Dendritic cell treated with granulocyte-macrophage colony-stimulating factor and Interleukin-4, amounts not matched to agents 40 ng/mL and 50 ng/mL, for 4 days (primary cell): ENCODE data around the gene TOP3B.
"Not testable (repeated sequence)": the region's sequence is repeated elsewhere in the genome, so short reads cannot be mapped to it uniquely, and the experiment has no call there.

Experiments used
- H3K27ac Mint-ChIP-seq: one replicate; pipeline ENCODE4 v1.8.0; 2022; ENCODE audit warnings: mild to moderate bottlenecking, mixed read lengths
- H3K27me3 Mint-ChIP-seq: one replicate; pipeline ENCODE4 v1.8.0; 2022; ENCODE audit warnings: mild to moderate bottlenecking, mixed read lengths
- H3K36me3 Mint-ChIP-seq: one replicate; pipeline ENCODE4 v1.8.0; 2022; ENCODE audit warnings: low read depth, mixed read lengths
- H3K4me1 Mint-ChIP-seq: one replicate; pipeline ENCODE4 v1.8.0; 2022; ENCODE audit warnings: low read depth, mixed read lengths
- H3K4me3 Mint-ChIP-seq: one replicate; pipeline ENCODE4 v1.8.0; 2022; ENCODE audit warnings: mild to moderate bottlenecking, moderate library complexity, mixed read lengths
- H3K9me3 Mint-ChIP-seq: one replicate; pipeline ENCODE4 v1.8.0; 2022; ENCODE audit warnings: mixed read lengths
- intact Hi-C: fragments of 100-400 bp; cut with micrococcal nuclease; formaldehyde crosslinking; loops from one replicate; pipeline ENCODE4 v1.15.0; 2022

The TOP3B gene

GRCh38 chr22:21919526-21920307, 62.9 kb downstream of the TOP3B start:
- no peaks in the 10 kb centered on the region for H3K9me3 Mint-ChIP-seq
- no peaks in the 10 kb centered on the region for H3K27me3 Mint-ChIP-seq

GRCh38 chr22:21918466-21919185, 64.0 kb downstream of the TOP3B start:
- no peaks in the 10 kb centered on the region for H3K9me3 Mint-ChIP-seq
- no peak overlapping the region for H3K27ac Mint-ChIP-seq
- peaks cover 61% of the 10 kb centered on the region for H3K36me3 Mint-ChIP-seq
- intact Hi-C loops: no loop called here
- no peak overlapping the region for H3K4me3 Mint-ChIP-seq
- no peaks in the 10 kb centered on the region for H3K27me3 Mint-ChIP-seq
- peaks cover 12% of the 10 kb centered on the region for H3K4me1 Mint-ChIP-seq

More at GRCh38 chr22:21919526-21920307, 62.9 kb downstream of the TOP3B start:
- no peak overlapping the region for H3K27ac Mint-ChIP-seq
- H3K36me3 Mint-ChIP-seq: peaks cover 72% of the 10 kb centered on the region
- no peak overlapping the region for H3K4me3 Mint-ChIP-seq
- H3K4me1 Mint-ChIP-seq: peaks cover 12% of the 10 kb centered on the region
- intact Hi-C loops: no loop called here

GRCh38 chr22:21917959-21918261, 64.7 kb downstream of the TOP3B start:
- Mint-ChIP-seq H3K4me3 (no peak overlapping the region), H3K27ac (no peak overlapping the region), H3K9me3 (no peaks in the 10 kb centered on the region), H3K36me3 (peaks cover 54% of the 10 kb centered on the region), H3K4me1 (peaks cover 12% of the 10 kb centered on the region), H3K27me3 (no peaks in the 10 kb centered on the region)
- intact Hi-C loops: no loop called here

- no peaks in the 10 kb centered on the region for H3K27me3 Mint-ChIP-seq
- H3K4me1 Mint-ChIP-seq: peaks cover 12% of the 10 kb centered on the region
- no peak overlapping the region for H3K4me3 Mint-ChIP-seq
- intact Hi-C loops: no loop called here
- H3K9me3 Mint-ChIP-seq: no peaks in the 10 kb centered on the region
- H3K36me3 Mint-ChIP-seq: peaks cover 49% of the 10 kb centered on the region
- H3K27ac Mint-ChIP-seq: peak overlapping the region; percentile 50
Measured at GRCh38 chr22:21917181-21917958, 65.2 kb downstream of the TOP3B start.

DNA sequence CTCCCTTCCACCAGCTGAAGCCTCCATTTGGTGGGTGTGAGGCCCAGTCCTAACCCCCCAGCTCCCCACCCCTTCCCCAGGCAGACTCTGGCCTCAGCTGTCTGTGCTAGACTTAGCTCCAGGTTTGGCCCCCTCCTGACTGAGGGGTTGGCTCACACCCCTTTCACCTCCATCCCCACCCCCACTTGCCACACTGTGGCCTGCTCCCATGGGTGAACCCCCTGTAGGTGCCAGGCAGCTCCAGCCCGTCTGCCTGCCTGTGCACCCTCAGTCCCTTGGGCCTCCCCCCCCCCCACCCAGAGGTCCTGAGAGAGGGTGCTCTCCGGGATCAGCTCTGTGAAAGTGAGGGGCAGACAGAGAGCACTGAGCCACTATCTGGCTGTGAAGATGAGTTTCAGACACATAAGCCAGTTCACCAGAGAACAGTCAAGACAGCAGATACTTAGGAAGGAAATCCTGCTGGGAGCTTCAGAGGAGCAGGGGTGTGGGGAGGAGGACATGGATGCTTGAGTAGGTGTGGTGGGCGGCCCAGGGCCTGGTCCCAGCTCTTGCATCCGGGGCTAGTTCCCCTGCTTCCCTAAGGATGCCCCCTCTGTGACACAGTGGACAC, 66.2 kb downstream of the TOP3B start:
- Mint-ChIP-seq H3K36me3 (peaks cover 39% of the 10 kb centered on the region), H3K9me3 (no peaks in the 10 kb centered on the region), H3K27ac (peak overlapping the region; percentile 50), H3K4me1 (peaks cover 12% of the 10 kb centered on the region), H3K4me3 (no peak overlapping the region), H3K27me3 (no peaks in the 10 kb centered on the region)
- intact Hi-C loops: no loop called here

- H3K27ac Mint-ChIP-seq: no peak overlapping the region
- intact Hi-C loops: no loop called here
- H3K4me3 Mint-ChIP-seq: no peak overlapping the region
- peaks cover 12% of the 10 kb centered on the region for H3K4me1 Mint-ChIP-seq
- peaks cover 33% of the 10 kb centered on the region for H3K36me3 Mint-ChIP-seq
- no peaks in the 10 kb centered on the region for H3K9me3 Mint-ChIP-seq
- no peaks in the 10 kb centered on the region for H3K27me3 Mint-ChIP-seq
Measured at GRCh38 chr22:21915624-21916308, 66.8 kb downstream of the TOP3B start.

GRCh38 chr22:21914033-21914642, 68.4 kb downstream of the TOP3B start:
- peaks cover 17% of the 10 kb centered on the region for H3K36me3 Mint-ChIP-seq
- H3K27me3 Mint-ChIP-seq, intact Hi-C loops, H3K9me3 Mint-ChIP-seq, H3K27ac Mint-ChIP-seq, H3K4me3 Mint-ChIP-seq: not testable (repeated sequence)
- H3K4me1 Mint-ChIP-seq: peaks cover 12% of the 10 kb centered on the region

GRCh38 chr22:21910367-21910766, 72.2 kb downstream of the TOP3B start:
- H3K9me3 Mint-ChIP-seq, H3K27ac Mint-ChIP-seq, H3K27me3 Mint-ChIP-seq, H3K4me1 Mint-ChIP-seq, intact Hi-C loops, H3K4me3 Mint-ChIP-seq: not testable (repeated sequence)
- peaks cover 17% of the 10 kb centered on the region for H3K36me3 Mint-ChIP-seq

DNA sequence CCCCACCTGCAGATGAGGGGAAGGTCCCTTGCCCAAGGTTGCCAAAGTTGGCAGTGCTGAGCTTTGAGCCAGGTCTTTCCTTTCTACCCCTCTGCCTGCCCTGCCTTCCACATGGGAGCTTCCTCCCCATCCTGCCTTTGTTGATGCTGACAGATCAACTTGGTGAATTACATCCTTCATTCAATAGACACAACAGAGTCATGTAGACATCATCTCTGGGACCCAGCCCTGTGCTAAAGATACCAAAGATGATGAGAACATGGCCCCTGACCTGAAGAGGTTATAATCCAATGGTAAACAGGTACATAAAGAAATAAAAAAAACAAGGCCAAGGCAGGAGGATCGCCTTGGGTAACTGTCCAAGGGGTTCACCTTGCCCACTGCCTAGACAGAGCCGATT, 72.7 kb downstream of the TOP3B start:
- no peaks in the 10 kb centered on the region for H3K9me3 Mint-ChIP-seq
- no peak overlapping the region for H3K27ac Mint-ChIP-seq
- intact Hi-C loops: no loop called here
- H3K4me1 Mint-ChIP-seq: no peaks in the 10 kb centered on the region
- H3K36me3 Mint-ChIP-seq: peaks cover 19% of the 10 kb centered on the region
- no peaks in the 10 kb centered on the region for H3K27me3 Mint-ChIP-seq
- H3K4me3 Mint-ChIP-seq: no peak overlapping the region

- Mint-ChIP-seq H3K27me3 (no peaks in the 10 kb centered on the region), H3K4me3 (no peak overlapping the region), H3K27ac (no peak overlapping the region), H3K36me3 (peaks cover 32% of the 10 kb centered on the region), H3K9me3 (no peaks in the 10 kb centered on the region), H3K4me1 (no peaks in the 10 kb centered on the region)
- intact Hi-C loops: no loop called here
Measured at GRCh38 chr22:21907638-21908522, 74.7 kb downstream of the TOP3B start.
